Liver (tissue), 3 donors: ENCODE data around the gene CD6.

Experiments
- ATF3 ChIP-seq: IDR thresholded peaks from 2 replicates; pipeline ENCODE4 v1.6.1; 2016; ENCODE audit warnings: antibody characterized with exemption
- CTCF ChIP-seq: fragments of 150-350 bp; IDR thresholded peaks from 2 replicates; pipeline ENCODE4 v1.5.1; 2017; ENCODE audit warnings: improper control_type of control experiment, low read depth, low read length; ENCODE audit not compliant: missing input control
- GABPA ChIP-seq, 2 donors: IDR thresholded peaks in 1 of 2; conservative IDR thresholded peaks in 1 of 2; 2 replicates each; pipeline ENCODE4 v1.6.1; 2016; ENCODE audit warnings: antibody characterized with exemption in 2 of 2, mild to moderate bottlenecking in 1 of 2, moderate library complexity in 1 of 2
- JUND ChIP-seq, 2 donors: IDR thresholded peaks; 2 replicates each; pipeline ENCODE4 v1.6.1; 2016; ENCODE audit warnings: antibody characterized with exemption in 2 of 2
- MAX ChIP-seq: IDR thresholded peaks from 2 replicates; pipeline ENCODE4 v1.6.1; 2016; ENCODE audit warnings: antibody characterized with exemption
- RAD21 ChIP-seq, 2 donors: IDR thresholded peaks; 2 replicates each; pipeline ENCODE4 v1.6.1; 2016; ENCODE audit warnings: antibody characterized with exemption in 2 of 2, mild to moderate bottlenecking in 2 of 2
- REST ChIP-seq: IDR thresholded peaks from 2 replicates; pipeline ENCODE4 v1.6.1; 2016; ENCODE audit warnings: antibody characterized with exemption, mild to moderate bottlenecking
- RXRA ChIP-seq, 2 donors: IDR thresholded peaks; 2 replicates each; pipeline ENCODE4 v1.6.1; 2017 to 2018; ENCODE audit warnings: antibody characterized with exemption in 2 of 2, mild to moderate bottlenecking in 1 of 2
- SP1 ChIP-seq: IDR thresholded peaks from 2 replicates; pipeline ENCODE4 v1.6.1; 2018; ENCODE audit warnings: antibody characterized with exemption, mild to moderate bottlenecking
- donor health status: healthy.
- donor health status: healthy.

GRCh38 chr11:60953781-60954180, 17.7 kb upstream of the CD6 start:
- TF ChIP-seq CTCF, result no peak
- TF ChIP-seq JUND (IDR thresholded peaks at IDR 0.05), result no peak
- no peak for TF ChIP-seq RXRA (IDR thresholded peaks at IDR 0.05)
- TF ChIP-seq GABPA (IDR thresholded peaks at IDR 0.05 in 1 of 2, conservative IDR thresholded peaks at IDR 0.05 in 1 of 2), result no peak
- no peak for TF ChIP-seq MAX
- no peak for TF ChIP-seq REST
- TF ChIP-seq RAD21 (IDR thresholded peaks at IDR 0.05), result no peak
- TF ChIP-seq ATF3, result no peak
- TF ChIP-seq SP1, result no peak
